ENCODE measurements around the gene MAP9. TPM values are rescaled to one million over a fixed set of nuclear protein-coding genes. Genes with fewer than 3 reads are reported as not detected.

MAP9 gene
- total and polyA plus RNA-seq, 12 donors, result 3.4 to 15.1 (median 8.1) TPM

DNA sequence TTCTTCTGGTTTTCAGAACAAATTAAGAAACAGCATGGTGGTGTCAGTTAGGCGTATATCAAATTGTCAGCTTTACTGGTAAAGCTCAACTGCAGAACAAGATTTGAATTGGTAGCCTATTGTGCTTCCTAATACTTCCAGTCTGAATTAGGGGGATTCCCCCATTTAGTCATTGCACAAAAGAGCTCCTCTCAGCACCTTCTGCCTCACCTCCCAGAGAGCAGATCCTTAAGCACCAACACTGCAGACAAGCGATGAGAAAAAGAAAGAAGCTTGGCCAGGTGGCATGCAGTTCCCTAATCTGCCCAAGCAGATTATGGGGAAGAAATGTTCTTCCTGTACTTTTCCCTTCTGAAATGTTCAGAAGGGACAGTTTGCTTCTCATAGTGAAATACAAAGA lies 9.2 kb downstream of the MAP9 start:
- no peaks in the 10 kb centered on the region for H3K9me3 ChIP-seq (replicated peaks in 1 of 3)
- H3K36me3 ChIP-seq (replicated peaks in 1 of 2), result no peaks in the 10 kb centered on the region
- no peak overlapping the region for H3K4me3 ChIP-seq
- no peak for TF ChIP-seq POLR2A (IDR thresholded peaks at IDR 0.05)
- TF ChIP-seq, protein P1, sequence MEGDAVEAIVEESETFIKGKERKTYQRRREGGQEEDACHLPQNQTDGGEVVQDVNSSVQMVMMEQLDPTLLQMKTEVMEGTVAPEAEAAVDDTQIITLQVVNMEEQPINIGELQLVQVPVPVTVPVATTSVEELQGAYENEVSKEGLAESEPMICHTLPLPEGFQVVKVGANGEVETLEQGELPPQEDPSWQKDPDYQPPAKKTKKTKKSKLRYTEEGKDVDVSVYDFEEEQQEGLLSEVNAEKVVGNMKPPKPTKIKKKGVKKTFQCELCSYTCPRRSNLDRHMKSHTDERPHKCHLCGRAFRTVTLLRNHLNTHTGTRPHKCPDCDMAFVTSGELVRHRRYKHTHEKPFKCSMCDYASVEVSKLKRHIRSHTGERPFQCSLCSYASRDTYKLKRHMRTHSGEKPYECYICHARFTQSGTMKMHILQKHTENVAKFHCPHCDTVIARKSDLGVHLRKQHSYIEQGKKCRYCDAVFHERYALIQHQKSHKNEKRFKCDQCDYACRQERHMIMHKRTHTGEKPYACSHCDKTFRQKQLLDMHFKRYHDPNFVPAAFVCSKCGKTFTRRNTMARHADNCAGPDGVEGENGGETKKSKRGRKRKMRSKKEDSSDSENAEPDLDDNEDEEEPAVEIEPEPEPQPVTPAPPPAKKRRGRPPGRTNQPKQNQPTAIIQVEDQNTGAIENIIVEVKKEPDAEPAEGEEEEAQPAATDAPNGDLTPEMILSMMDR (IDR thresholded peaks at IDR 0.05), result no peak
- DNase-seq, result no peak
- WGBS, 4 donors, result 88 to 99% (median 95%) methylated on average over 2 of the region's 2 CpGs
- H3K27ac ChIP-seq, result no peak overlapping the region
- no peaks in the 10 kb centered on the region for H3K4me1 ChIP-seq (replicated peaks in 1 of 2)
- H3K27me3 ChIP-seq, result no peaks in the 10 kb centered on the region
- intact Hi-C loops (cut with DNase I), result no loop called here

DNA sequence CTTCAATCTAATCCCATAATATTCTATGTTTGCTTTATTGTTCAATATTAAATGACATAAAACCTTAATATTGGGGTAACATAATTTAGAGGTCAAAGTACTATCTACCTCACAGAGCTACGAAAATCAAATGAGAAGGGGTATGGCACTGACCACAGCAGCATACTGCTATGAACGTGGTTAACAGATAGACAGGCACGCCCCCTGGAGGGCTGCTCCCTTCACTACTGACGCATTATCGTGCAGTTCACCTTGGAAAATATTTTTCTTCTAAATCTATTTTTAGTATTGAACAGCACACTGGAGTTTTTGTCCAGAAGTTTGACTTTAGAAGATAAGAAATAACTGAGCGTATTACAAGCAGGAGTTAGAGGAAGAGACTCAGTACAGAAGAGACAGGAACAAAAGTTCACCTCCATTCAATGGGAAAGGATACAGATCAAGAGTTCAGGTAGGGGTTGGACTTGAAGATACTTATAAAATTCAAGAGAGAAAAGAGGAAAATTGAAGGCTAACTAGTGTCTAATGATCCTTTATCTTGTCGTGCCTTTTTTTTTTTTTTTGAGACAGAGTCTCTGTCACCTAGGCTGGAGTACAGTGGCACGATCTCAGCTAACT lies 22.7 kb downstream of the MAP9 start:
- Histone ChIP-seq H3K27ac (no peak overlapping the region), H3K4me1 (replicated peaks in 1 of 2) (peaks cover 0 to 9% of the 10 kb centered on the region in 2 donors), H3K36me3 (replicated peaks in 1 of 2) (no peaks in the 10 kb centered on the region), H3K4me3 (no peak overlapping the region), H3K27me3 (no peaks in the 10 kb centered on the region), H3K9me3 (replicated peaks in 1 of 3) (no peaks in the 10 kb centered on the region)
- intact Hi-C loops (cut with DNase I), result no loop called here
- TF ChIP-seq POLR2A (IDR thresholded peaks at IDR 0.05), result no peak
- TF ChIP-seq, protein P1 (IDR thresholded peaks at IDR 0.05), result peak; percentile 33 to 65 (median 58)
- peak; percentile 46 to 85 (median 77) for DNase-seq
- WGBS, 4 donors, result 17 to 24% (median 21%) methylated on average over 8 of the region's 8 CpGs

DNA sequence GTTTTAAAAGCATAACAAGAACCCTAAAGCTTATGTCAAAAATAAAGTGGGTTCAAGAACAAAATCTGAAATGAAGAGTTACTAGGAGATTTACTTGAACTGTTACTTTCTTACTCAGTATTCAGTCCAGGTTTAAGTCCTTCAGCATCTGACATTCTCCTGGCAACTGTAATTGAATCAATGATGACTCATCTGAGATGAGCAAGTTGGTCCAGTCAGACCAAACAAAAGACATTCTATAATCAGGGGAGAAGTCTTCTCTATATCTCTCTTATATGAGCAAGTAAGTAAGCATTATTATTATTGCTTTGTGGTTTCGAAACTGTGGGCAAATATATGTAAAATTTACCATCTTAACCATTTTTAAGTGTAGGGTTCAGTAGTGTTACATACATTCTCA lies 34.6 kb downstream of the MAP9 start:
- intact Hi-C loops (cut with DNase I), result no loop called here
- Histone ChIP-seq H3K4me3 (no peak overlapping the region), H3K27me3 (no peaks in the 10 kb centered on the region), H3K27ac (no peak overlapping the region), H3K36me3 (replicated peaks in 1 of 2) (no peaks in the 10 kb centered on the region), H3K4me1 (replicated peaks in 1 of 2) (no peaks in the 10 kb centered on the region), H3K9me3 (replicated peaks in 1 of 3) (no peaks in the 10 kb centered on the region)
- TF ChIP-seq, protein P1 (IDR thresholded peaks at IDR 0.05), result no peak
- no peak for TF ChIP-seq POLR2A (IDR thresholded peaks at IDR 0.05)
- WGBS, 4 donors, result 74 to 86% (median 77%) methylated on average over 1 of the region's 1 CpG
- no peak for DNase-seq

DNA sequence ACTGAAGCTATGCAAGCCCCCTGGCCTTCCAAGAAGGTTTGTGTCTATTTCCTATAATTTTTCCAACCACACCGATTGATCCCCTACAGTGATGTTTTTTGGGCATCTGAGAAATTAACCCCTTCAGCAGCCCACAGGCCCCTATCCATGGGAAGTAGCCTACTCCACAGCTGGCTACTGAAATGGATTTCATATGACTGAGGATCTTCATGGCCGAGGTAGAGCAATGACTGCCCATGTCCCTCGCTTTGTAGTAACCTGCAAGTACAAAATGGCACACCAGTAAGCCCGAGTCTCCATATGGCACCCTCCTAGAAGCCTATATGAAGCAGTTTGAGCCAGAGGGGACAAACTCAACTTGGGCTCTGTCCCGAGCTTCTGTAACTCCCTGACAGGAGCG lies 36.8 kb downstream of the MAP9 start:
- 80 to 88% (median 87%) methylated on average over 6 of the region's 6 CpGs for WGBS, 4 donors
- intact Hi-C loops (cut with DNase I), result no loop called here
- TF ChIP-seq, protein P1 (IDR thresholded peaks at IDR 0.05), result no peak
- no peak for TF ChIP-seq POLR2A (IDR thresholded peaks at IDR 0.05)

More for the DNA sequence above, 36.8 kb downstream of the MAP9 start:
- Histone ChIP-seq H3K27ac (no peak overlapping the region), H3K9me3 (replicated peaks in 1 of 3) (no peaks in the 10 kb centered on the region), H3K4me1 (replicated peaks in 1 of 2) (no peaks in the 10 kb centered on the region), H3K27me3 (no peaks in the 10 kb centered on the region), H3K4me3 (no peak overlapping the region), H3K36me3 (replicated peaks in 1 of 2) (no peaks in the 10 kb centered on the region)
- DNase-seq, result no peak
